ENCODE measurements around the gene DGCR2.
"Not testable (repeated sequence)": the region's sequence is repeated elsewhere in the genome, so short reads cannot be mapped to it uniquely, and the experiment has no call there.

Gene DGCR2

DNA sequence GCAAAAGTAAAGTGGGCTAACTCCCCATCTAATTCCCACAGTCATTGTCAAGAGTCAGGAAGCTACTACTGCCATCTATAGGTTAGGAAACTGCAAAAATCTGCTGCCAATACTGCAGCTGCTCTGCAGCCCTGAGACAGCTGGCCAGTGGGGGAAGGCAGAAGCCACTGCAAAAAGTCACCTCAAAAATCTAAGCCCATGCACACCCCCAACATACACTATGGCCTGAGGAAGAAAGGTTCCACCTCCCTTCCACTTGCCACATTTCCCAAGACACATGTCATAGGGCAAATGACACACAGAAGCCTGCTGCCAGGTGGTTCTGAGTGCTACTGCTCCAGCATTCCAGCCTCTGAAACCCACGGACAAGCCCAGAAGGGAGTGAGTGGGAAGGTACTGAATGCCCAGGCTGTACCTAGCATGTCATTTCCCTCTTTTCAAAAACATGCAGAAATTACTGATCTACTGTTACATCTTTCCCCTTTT is 36.9 kb downstream of the DGCR2 start:
- no peak overlapping the region for H3K4me3 ChIP-seq (replicated peaks in 1 of 2; ENCODE audit: low read depth in 2 of 2, low read length in 2 of 2)
- TF ChIP-seq, protein P1, sequence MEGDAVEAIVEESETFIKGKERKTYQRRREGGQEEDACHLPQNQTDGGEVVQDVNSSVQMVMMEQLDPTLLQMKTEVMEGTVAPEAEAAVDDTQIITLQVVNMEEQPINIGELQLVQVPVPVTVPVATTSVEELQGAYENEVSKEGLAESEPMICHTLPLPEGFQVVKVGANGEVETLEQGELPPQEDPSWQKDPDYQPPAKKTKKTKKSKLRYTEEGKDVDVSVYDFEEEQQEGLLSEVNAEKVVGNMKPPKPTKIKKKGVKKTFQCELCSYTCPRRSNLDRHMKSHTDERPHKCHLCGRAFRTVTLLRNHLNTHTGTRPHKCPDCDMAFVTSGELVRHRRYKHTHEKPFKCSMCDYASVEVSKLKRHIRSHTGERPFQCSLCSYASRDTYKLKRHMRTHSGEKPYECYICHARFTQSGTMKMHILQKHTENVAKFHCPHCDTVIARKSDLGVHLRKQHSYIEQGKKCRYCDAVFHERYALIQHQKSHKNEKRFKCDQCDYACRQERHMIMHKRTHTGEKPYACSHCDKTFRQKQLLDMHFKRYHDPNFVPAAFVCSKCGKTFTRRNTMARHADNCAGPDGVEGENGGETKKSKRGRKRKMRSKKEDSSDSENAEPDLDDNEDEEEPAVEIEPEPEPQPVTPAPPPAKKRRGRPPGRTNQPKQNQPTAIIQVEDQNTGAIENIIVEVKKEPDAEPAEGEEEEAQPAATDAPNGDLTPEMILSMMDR (IDR thresholded peaks at IDR 0.05; ENCODE audit: low read depth, low read length), result peak; percentile 50
- DNase-seq (ENCODE audit: low read depth in 2 of 2), result peak; percentile 51 to 54

- H3K4me3 ChIP-seq (replicated peaks in 1 of 2; ENCODE audit: low read depth in 2 of 2, low read length in 2 of 2); DNase-seq (ENCODE audit: low read depth in 2 of 2): not testable (repeated sequence)
Observed at GRCh38 chr22:19084586-19084985, 37.6 kb downstream of the DGCR2 start.

DNA sequence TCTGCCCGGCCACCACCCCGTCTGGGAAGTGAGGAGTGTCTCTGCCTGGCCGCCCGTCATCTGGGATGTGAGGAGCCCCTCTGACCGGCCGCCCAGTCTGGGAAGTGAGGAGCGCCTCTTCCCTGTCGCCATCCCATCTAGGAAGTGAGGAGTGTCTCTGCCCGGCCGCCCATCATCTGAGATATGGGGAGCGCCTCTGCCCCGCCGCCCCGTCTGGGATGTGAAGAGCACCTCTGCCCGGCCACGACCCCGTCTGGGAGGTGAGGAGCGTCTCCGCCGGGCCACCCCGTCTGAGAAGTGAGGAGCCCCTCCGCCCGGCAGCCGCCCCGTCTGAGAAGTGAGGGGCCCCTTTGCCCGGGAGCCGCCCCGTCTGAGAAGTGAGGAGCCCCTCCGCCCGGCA is 38.1 kb downstream of the DGCR2 start:
- DNase-seq (ENCODE audit: low read depth in 2 of 2); H3K4me3 ChIP-seq (replicated peaks in 1 of 2; ENCODE audit: low read depth in 2 of 2, low read length in 2 of 2): not testable (repeated sequence)

DNA sequence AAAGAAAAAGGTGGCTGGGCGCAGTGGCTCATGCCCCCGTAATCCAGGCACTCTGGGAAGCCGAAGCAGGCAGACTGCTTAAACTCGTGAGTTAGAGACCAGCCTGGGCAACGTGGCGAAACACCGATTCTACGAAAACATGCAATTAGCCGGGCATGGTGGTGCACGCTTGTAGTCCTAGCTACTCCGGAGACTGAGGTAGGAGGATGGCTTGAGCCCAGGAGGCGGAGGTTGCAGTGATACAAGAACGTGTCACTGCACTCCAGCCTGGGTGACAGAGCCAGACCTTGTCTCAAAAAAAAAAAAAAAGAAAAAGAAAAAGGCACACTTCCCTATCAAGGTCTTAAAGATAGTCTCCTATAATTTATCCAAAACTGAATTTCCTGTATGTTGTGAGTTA is 39.4 kb downstream of the DGCR2 start:
- TF ChIP-seq, protein P1 (IDR thresholded peaks at IDR 0.05; ENCODE audit: low read depth, low read length), result no peak
- H3K4me3 ChIP-seq (replicated peaks in 1 of 2; ENCODE audit: low read depth in 2 of 2, low read length in 2 of 2), result no peak overlapping the region
- no peak for DNase-seq (ENCODE audit: low read depth in 2 of 2)

DNA sequence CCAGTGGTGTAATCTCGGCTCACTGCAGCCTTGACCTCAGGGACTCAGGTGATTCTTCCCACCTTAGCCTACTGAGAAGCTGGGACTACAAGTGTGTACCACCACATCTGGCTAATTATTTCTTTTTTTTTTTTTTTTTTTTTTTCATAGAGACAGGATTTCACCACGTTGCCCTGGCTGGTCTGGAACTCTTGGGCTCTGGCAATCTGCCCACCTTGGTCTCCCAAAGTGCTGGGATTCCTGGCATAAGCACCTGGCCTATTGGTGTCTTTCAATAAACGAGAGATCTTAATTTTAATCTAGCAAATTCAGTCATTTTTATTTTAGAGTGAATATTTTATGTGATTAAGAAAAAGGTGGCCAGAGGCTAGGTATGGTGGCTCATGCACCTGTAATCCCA is 40.1 kb downstream of the DGCR2 start:
- no peak overlapping the region for H3K4me3 ChIP-seq (replicated peaks in 1 of 2; ENCODE audit: low read depth in 2 of 2, low read length in 2 of 2)
- TF ChIP-seq, protein P1 (IDR thresholded peaks at IDR 0.05; ENCODE audit: low read depth, low read length), result no peak
- DNase-seq (ENCODE audit: low read depth in 2 of 2), result no peak

- peak in 1 of 2 donors; percentile 33 for DNase-seq (ENCODE audit: low read depth in 2 of 2)
- H3K4me3 ChIP-seq (replicated peaks in 1 of 2; ENCODE audit: low read depth in 2 of 2, low read length in 2 of 2), result no peak overlapping the region
- TF ChIP-seq, protein P1 (IDR thresholded peaks at IDR 0.05; ENCODE audit: low read depth, low read length), result no peak
Observed at GRCh38 chr22:19081351-19081750, 40.9 kb downstream of the DGCR2 start.

- H3K4me3 ChIP-seq (replicated peaks in 1 of 2; ENCODE audit: low read depth in 2 of 2, low read length in 2 of 2), result no peak overlapping the region
- TF ChIP-seq, protein P1 (IDR thresholded peaks at IDR 0.05; ENCODE audit: low read depth, low read length), result no peak
- DNase-seq (ENCODE audit: low read depth in 2 of 2), result no peak
Observed at GRCh38 chr22:19080853-19081252, 41.4 kb downstream of the DGCR2 start.

DNA sequence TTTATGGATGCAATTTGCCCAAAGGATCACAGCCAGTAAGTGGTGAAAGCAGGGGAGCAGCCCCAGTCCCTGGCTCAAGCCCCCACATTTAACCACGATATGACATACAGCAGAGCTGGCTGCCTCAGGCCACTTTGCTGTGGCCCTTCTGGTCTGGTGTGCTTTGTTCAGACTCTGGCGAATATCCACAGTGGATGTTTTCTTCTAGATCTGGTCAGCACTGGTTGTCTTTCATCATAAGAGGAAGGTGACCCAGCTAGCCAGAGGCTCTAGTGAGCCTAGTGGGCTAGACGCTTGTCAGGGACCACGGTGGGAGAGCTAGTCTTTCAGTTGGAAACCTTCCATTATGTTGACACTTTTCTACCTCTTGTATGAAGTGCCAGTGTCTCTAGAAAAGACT is 42.5 kb downstream of the DGCR2 start:
- TF ChIP-seq, protein P1 (IDR thresholded peaks at IDR 0.05; ENCODE audit: low read depth, low read length), result no peak

More for the DNA sequence above, 42.5 kb downstream of the DGCR2 start:
- H3K4me3 ChIP-seq (replicated peaks in 1 of 2; ENCODE audit: low read depth in 2 of 2, low read length in 2 of 2), result no peak overlapping the region
- DNase-seq (ENCODE audit: low read depth in 2 of 2), result no peak
